ENCODE data around the gene TRIM52. TPM values are rescaled to one million over a fixed set of nuclear protein-coding genes. Genes with fewer than 3 reads are reported as not detected.
"Not testable (repeated sequence)": the region's sequence is repeated elsewhere in the genome, so short reads cannot be mapped to it uniquely, and the experiment has no call there.

The TRIM52 gene
- total RNA-seq (10 to 100 TPM; 11.9 to 18.7 TPM), polyA plus RNA-seq (10 to 100 TPM in 1 of 2 donors, 1 to 10 TPM in 1; 3.0 to 19.3 TPM)
- long read RNA-seq, donor 1, transcript TRIM52-202 (2 exons, 633 nt): major isoform, 9 of 11 reads
- long read RNA-seq, donor 1, partial matches to known transcripts: 0 of 11 reads
- long read RNA-seq, donor 1, other reads (novel, unspliced or antisense): 0 of 11 reads
- long read RNA-seq, donor 2, partial matches to known transcripts: 0 of 3 reads
- long read RNA-seq, donor 2, other reads (novel, unspliced or antisense): 1 of 3 reads

DNA sequence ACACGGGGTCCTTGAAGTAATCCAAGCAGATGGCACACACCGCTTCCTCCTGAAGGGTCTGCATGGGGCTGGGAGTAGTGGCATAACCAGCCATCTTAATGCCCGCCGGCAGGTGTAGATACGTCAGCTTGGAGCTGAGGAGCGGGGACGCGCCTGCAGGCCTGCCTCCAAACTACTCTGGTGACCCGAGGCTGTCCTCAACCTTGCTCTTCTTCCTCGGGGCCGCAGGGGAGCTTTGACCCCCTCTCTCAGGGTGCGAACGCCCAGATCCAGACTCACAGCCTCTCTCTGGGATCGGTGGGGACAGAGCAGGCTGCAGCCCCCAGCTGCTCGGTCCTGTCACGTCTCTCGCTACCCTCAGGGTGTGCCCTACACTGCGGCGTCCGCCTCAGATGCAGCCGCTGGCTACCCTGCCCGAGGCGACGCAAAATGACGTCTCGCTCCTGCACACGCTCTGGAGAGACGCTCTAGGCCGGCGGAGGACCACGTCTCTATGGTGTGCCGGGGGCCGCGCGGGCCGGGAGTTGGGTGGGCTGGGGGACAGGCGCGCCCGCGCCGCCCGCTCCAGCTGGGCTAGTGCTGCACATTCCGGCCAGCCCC, at the start of gene TRIM52:
Gene TRIM52, minus strand, starts transcription at position 424 of the 600 bp plus-strand sequence. Its CDS starts 330 bp downstream, at position 94.
- Histone ChIP-seq H3K27me3 (ENCODE audit: control insufficient read depth in 1 of 2, insufficient read depth in 2 of 2, low read length in 1 of 2) (no peaks in the 10 kb centered on the region), H3K4me3 (ENCODE audit: low read length in 2 of 2) (peak within 1 kb of the TSS; percentile 44 to 93), H3K9me3 (ENCODE audit: control insufficient read depth, low read length) (no peaks in the 10 kb centered on the region), H3K27ac (ENCODE audit: low read depth in 1 of 2, low read length in 2 of 2) (peak within 1 kb of the TSS; percentile 75 to 98), H3K4me1 (ENCODE audit: control insufficient read depth in 1 of 2, insufficient read depth in 2 of 2, low read length in 2 of 2) (no peaks in the 10 kb centered on the region), H3K36me3 (ENCODE audit: control insufficient read depth in 1 of 2, insufficient read depth in 2 of 2, low read length in 1 of 2) (no peaks in the 10 kb centered on the region)
- DNase-seq: peak; percentile 95 to 97
- intact Hi-C loops (cut with DNase I): loop anchor here (5.0 to 10.0 kb wide), 2 partner anchors 69 to 76 kb away; no protein-coding TSS in a partner anchor
- WGBS, 2 donors: 0 to 1% methylated on average over 43 of the region's 43 CpGs
- ATAC-seq (ENCODE audit: low FRiP score): peak; percentile 97

DNA sequence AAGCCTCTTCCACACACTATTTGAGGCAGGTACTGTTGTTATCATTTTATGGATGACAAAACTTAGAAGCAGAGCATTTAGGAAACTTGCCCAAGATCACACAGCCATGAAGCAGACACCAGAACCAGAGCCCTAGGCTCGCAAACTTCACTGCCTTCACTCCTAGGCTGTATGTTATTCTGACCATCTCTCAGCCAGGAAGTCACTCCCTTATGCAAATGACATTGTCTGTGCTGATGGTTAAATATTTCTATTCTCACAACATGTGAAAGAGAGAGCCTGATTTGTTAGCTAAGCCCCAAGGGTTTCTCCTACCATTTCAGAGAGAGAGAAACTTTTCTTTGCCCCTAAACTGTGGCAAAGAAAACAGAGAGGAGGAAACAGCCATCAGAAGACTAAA, 26.4 kb upstream of the TRIM52 start:
- H3K4me1 ChIP-seq (ENCODE audit: control insufficient read depth in 1 of 2, insufficient read depth in 2 of 2, low read length in 2 of 2); ATAC-seq (ENCODE audit: low FRiP score); H3K27ac ChIP-seq (ENCODE audit: low read depth in 1 of 2, low read length in 2 of 2); DNase-seq; H3K27me3 ChIP-seq (ENCODE audit: control insufficient read depth in 1 of 2, insufficient read depth in 2 of 2, low read length in 1 of 2); H3K36me3 ChIP-seq (ENCODE audit: control insufficient read depth in 1 of 2, insufficient read depth in 2 of 2, low read length in 1 of 2); H3K4me3 ChIP-seq (ENCODE audit: low read length in 2 of 2); H3K9me3 ChIP-seq (ENCODE audit: control insufficient read depth, low read length); intact Hi-C loops (cut with DNase I): not testable (repeated sequence)
- WGBS, 2 donors: 86 to 96% methylated on average over 1 of the region's 1 CpG

DNA sequence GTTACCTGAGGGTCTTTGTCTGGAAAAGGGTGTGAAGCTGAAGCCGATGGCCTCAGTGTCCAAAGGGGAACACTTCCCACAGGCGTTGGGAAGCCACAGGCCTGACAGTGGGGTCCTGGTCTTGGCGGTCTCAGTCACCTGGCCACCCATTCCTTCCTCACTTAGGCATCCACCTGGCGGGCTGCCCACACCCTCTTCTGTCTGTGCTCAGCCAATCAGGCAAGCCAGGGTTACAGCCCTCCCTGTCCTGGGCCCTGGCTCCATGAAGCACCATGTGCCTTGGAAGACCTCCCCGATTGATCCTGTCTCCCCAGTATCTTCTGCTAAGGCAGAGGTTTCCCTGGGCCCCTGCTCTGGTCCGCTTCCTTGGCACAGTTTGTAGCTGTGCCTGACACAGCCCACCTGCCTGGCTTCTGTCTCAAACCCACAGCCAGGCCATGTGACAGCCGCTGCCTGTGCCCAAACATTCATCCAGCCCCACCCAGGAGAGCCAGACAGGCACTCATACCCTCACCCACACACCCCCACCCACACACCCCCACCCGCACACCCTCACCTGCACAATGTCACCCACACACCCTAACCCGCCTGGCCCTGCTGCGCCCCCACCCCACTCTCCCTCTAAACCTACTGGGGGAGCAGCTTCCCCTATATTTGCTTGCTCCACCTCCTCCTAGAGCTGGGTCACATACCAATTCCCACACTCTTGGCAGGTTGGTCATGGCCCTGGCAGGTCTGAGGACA, 25.2 kb upstream of the TRIM52 start:
- ATAC-seq (ENCODE audit: low FRiP score); DNase-seq; H3K36me3 ChIP-seq (ENCODE audit: control insufficient read depth in 1 of 2, insufficient read depth in 2 of 2, low read length in 1 of 2); H3K4me3 ChIP-seq (ENCODE audit: low read length in 2 of 2); H3K4me1 ChIP-seq (ENCODE audit: control insufficient read depth in 1 of 2, insufficient read depth in 2 of 2, low read length in 2 of 2); H3K9me3 ChIP-seq (ENCODE audit: control insufficient read depth, low read length); intact Hi-C loops (cut with DNase I); H3K27ac ChIP-seq (ENCODE audit: low read depth in 1 of 2, low read length in 2 of 2); H3K27me3 ChIP-seq (ENCODE audit: control insufficient read depth in 1 of 2, insufficient read depth in 2 of 2, low read length in 1 of 2): not testable (repeated sequence)
- 93 to 94% methylated on average over 10 of the region's 10 CpGs for WGBS, 2 donors

DNA sequence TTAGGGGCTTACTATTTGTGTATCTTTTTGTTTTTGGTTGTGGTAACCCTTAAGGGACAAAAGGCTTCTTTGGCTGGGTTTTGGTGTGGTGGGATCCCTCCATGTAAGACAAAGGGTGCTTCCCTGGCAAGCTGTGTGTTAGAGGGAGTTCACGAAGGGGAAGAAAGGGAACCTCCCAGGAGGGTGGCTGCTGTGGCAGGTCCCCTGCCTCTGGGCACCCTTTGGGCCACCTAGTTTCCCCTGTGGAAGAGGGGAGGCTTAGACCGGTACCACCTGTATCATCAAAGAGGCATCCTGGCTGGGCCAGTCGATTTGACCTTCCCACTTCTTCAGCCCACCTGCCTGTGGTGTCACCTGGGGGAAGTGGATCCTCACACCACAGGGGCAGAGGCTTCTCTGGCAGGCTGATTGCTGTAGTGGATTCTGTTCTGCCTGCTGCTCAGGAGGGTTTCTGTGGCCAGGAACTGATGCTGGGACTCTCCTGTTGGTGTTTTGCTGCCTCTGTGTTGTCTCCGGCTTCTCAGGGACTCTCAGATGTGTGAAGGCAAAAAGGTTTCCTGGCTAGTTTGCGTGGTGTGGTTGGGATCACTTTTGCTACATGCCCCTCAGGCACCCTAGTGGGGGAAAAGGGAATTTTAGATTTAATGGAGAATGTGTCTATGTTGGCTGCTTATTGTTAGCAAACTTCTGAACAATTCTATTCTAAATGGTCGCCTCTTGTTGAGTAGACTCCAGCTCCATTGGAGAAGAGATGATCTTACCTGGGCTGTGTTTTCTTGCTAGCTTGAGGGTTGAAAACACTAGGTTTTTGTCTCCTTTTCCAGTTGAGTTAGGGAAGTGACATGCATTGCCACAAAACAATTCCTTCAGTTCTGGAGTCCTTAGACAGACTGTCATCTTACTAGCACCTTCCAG, 23.2 kb upstream of the TRIM52 start:
- WGBS, 2 donors: 53 to 63% methylated on average over 6 of the region's 6 CpGs
- ATAC-seq (ENCODE audit: low FRiP score); H3K27ac ChIP-seq (ENCODE audit: low read depth in 1 of 2, low read length in 2 of 2); H3K9me3 ChIP-seq (ENCODE audit: control insufficient read depth, low read length); H3K27me3 ChIP-seq (ENCODE audit: control insufficient read depth in 1 of 2, insufficient read depth in 2 of 2, low read length in 1 of 2); H3K36me3 ChIP-seq (ENCODE audit: control insufficient read depth in 1 of 2, insufficient read depth in 2 of 2, low read length in 1 of 2); H3K4me1 ChIP-seq (ENCODE audit: control insufficient read depth in 1 of 2, insufficient read depth in 2 of 2, low read length in 2 of 2); H3K4me3 ChIP-seq (ENCODE audit: low read length in 2 of 2); intact Hi-C loops (cut with DNase I); DNase-seq: not testable (repeated sequence)

DNA sequence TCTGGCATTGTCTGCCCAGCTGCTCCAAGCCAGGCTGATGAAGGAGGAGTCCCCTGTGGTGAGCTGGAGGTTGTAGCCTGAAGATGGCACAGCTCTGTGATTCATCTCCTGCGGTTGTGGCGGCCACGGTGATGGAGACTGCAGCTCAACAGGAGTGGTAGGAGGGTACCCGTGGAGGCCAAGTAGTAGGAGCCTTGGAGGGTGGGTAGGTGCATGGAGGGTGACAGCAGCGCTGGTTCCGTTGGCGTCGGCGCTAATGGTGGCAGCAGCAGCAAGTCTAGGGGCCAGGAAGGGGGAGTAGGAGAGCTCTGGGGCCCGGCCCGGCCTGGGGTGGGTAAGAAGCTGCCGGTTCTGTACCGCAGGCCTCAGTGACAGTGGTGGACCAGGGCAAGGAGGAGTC, 22.4 kb upstream of the TRIM52 start:
- intact Hi-C loops (cut with DNase I): no loop called here
- no peak overlapping the region for H3K27ac ChIP-seq (ENCODE audit: low read depth in 1 of 2, low read length in 2 of 2)
- no peak overlapping the region for H3K4me3 ChIP-seq (ENCODE audit: low read length in 2 of 2)
- no peaks in the 10 kb centered on the region for H3K36me3 ChIP-seq (ENCODE audit: control insufficient read depth in 1 of 2, insufficient read depth in 2 of 2, low read length in 1 of 2)
- DNase-seq: peak in 1 of 2 donors; percentile 64
- no peaks in the 10 kb centered on the region for H3K4me1 ChIP-seq (ENCODE audit: control insufficient read depth in 1 of 2, insufficient read depth in 2 of 2, low read length in 2 of 2)
- WGBS, 2 donors: 82 to 86% methylated on average over 13 of the region's 13 CpGs
- no peaks in the 10 kb centered on the region for H3K9me3 ChIP-seq (ENCODE audit: control insufficient read depth, low read length)
- no peaks in the 10 kb centered on the region for H3K27me3 ChIP-seq (ENCODE audit: control insufficient read depth in 1 of 2, insufficient read depth in 2 of 2, low read length in 1 of 2)
- ATAC-seq (ENCODE audit: low FRiP score): no peak

DNA sequence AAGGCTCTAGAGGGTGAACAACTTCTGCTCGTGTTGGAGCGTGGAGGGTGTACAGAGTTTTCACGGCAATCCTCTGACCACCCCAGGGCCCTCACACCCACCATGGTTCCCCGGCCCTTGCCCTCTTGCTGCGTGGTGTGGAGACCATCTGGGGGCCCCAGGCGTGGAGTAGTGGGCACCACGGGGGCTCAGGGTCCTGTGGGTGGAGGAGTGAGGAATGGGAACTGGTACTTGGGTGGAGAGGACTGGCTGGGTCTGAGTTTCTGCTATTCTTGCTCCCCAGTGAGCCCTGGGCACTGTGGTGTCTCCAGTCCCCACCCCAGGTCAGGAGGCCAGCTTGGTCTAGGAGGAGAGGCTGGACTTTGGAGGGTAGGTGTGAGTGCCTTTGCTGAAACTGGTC, 21.9 kb upstream of the TRIM52 start:
- WGBS, 2 donors: 83 to 93% methylated on average over 7 of the region's 7 CpGs
- no peaks in the 10 kb centered on the region for H3K9me3 ChIP-seq (ENCODE audit: control insufficient read depth, low read length)
- H3K36me3 ChIP-seq (ENCODE audit: control insufficient read depth in 1 of 2, insufficient read depth in 2 of 2, low read length in 1 of 2): no peaks in the 10 kb centered on the region
- no peaks in the 10 kb centered on the region for H3K27me3 ChIP-seq (ENCODE audit: control insufficient read depth in 1 of 2, insufficient read depth in 2 of 2, low read length in 1 of 2)
- no peak for ATAC-seq (ENCODE audit: low FRiP score)
- no peak for DNase-seq
- no peak overlapping the region for H3K27ac ChIP-seq (ENCODE audit: low read depth in 1 of 2, low read length in 2 of 2)
- intact Hi-C loops (cut with DNase I): no loop called here
- no peak overlapping the region for H3K4me3 ChIP-seq (ENCODE audit: low read length in 2 of 2)
- no peaks in the 10 kb centered on the region for H3K4me1 ChIP-seq (ENCODE audit: control insufficient read depth in 1 of 2, insufficient read depth in 2 of 2, low read length in 2 of 2)

DNA sequence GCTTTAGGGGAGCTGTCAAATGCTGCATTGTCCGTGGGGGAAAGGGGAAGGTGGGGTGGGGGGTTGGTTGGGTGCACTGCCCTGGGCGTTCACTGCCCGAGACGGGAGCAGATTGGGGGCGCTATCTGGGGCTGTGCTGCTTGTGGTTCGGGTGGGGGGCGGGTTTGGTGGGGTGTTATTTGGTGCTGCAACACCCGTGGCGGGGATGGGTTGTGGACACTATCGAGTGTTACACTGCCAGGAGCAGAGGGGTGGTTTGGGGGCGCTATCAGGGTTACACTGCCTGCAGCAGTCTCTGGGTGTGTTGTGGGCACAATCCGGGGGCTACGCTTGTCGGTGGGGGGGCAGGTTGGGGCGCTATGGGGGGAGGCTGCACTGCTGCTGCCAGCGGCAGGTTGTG, 21.5 kb upstream of the TRIM52 start:
- whole genome bisulfite sequencing, 2 donors: 87 to 90% methylated on average over 16 of the region's 16 CpGs
- H3K4me3 ChIP-seq (ENCODE audit: low read length in 2 of 2); H3K27ac ChIP-seq (ENCODE audit: low read depth in 1 of 2, low read length in 2 of 2); DNase-seq; ATAC-seq (ENCODE audit: low FRiP score); H3K36me3 ChIP-seq (ENCODE audit: control insufficient read depth in 1 of 2, insufficient read depth in 2 of 2, low read length in 1 of 2); intact Hi-C loops (cut with DNase I); H3K4me1 ChIP-seq (ENCODE audit: control insufficient read depth in 1 of 2, insufficient read depth in 2 of 2, low read length in 2 of 2); H3K9me3 ChIP-seq (ENCODE audit: control insufficient read depth, low read length); H3K27me3 ChIP-seq (ENCODE audit: control insufficient read depth in 1 of 2, insufficient read depth in 2 of 2, low read length in 1 of 2): not testable (repeated sequence)

DNA sequence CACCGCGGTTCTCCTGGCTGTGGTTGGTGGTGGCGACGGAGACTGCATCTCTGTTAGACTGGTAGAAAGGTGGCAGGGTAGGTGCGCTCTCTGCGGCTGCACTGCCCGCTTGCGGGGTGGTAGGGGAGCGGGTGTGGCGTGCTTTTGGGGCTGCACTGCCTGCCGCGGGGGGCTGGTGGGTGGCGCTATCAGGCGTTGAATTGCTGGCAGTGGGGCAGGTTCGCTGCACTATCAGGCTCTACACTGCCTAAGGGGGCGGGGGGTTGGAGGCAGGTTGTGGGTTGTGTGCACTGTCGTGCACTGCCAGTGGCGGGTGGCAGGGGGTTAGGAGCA, 21.0 kb upstream of the TRIM52 start:
- Histone ChIP-seq H3K27me3 (ENCODE audit: control insufficient read depth in 1 of 2, insufficient read depth in 2 of 2, low read length in 1 of 2) (no peaks in the 10 kb centered on the region), H3K36me3 (ENCODE audit: control insufficient read depth in 1 of 2, insufficient read depth in 2 of 2, low read length in 1 of 2) (no peaks in the 10 kb centered on the region), H3K27ac (ENCODE audit: low read depth in 1 of 2, low read length in 2 of 2) (no peak overlapping the region), H3K4me1 (ENCODE audit: control insufficient read depth in 1 of 2, insufficient read depth in 2 of 2, low read length in 2 of 2) (no peaks in the 10 kb centered on the region), H3K9me3 (ENCODE audit: control insufficient read depth, low read length) (no peaks in the 10 kb centered on the region), H3K4me3 (ENCODE audit: low read length in 2 of 2) (no peak overlapping the region)
- ATAC-seq (ENCODE audit: low FRiP score) (no peak), DNase-seq (no peak)
- 92 to 94% methylated on average over 15 to 18 of the region's 18 CpGs for WGBS, 2 donors
- intact Hi-C loops (cut with DNase I): no loop called here
